ENCODE results near the gene MVB12B. TPM values are rescaled to one million over a fixed set of nuclear protein-coding genes. Genes with fewer than 3 reads are reported as not detected.

MVB12B gene
- total RNA-seq, 1 experiment from 2014 or later, result 5.8 TPM

- no peak overlapping the region for H4K8ac ChIP-seq (replicated peaks; ENCODE audit: insufficient read length, low read depth, low read length)
- no peak overlapping the region for H3K23ac ChIP-seq (ENCODE audit: insufficient read length, low read depth, low read length)
- no peaks in the 10 kb centered on the region for H3K27me3 Mint-ChIP-seq (ENCODE audit: low read depth)
- H3K56ac ChIP-seq (ENCODE audit: insufficient read length, low read depth, low read length), result no peak overlapping the region
- no peaks in the 10 kb centered on the region for H3K4me1 ChIP-seq (ENCODE audit: insufficient read depth, low read length)
- H2BK20ac ChIP-seq (ENCODE audit: low read depth, low read length, poor library complexity, severe bottlenecking), result no peak overlapping the region
- no peaks in the 10 kb centered on the region for H3K79me1 ChIP-seq (ENCODE audit: insufficient read depth, low read depth, low read length, poor library complexity, severe bottlenecking)
- no peak overlapping the region for H2BK120ac ChIP-seq (ENCODE audit: low read depth, low read length, poor library complexity, severe bottlenecking)
- no peaks in the 10 kb centered on the region for H3K23me2 ChIP-seq (ENCODE audit: insufficient read length, low read depth, low read length, poor library complexity, severe bottlenecking)
- no peak overlapping the region for H2BK12ac ChIP-seq (ENCODE audit: insufficient read length, low read depth, low read length)
- no peaks in the 10 kb centered on the region for H3K9me3 Mint-ChIP-seq
- no peak overlapping the region for H3K27ac ChIP-seq (ENCODE audit: insufficient read length, low read depth, low read length)
- no peak overlapping the region for H2BK15ac ChIP-seq (ENCODE audit: low read depth, low read length)
- H3K27me3 ChIP-seq (ENCODE audit: insufficient read depth, low read length), result no peaks in the 10 kb centered on the region
- no peak overlapping the region for H4K91ac ChIP-seq (ENCODE audit: insufficient read length, low read depth, low read length)
- no peak overlapping the region for H3K14ac ChIP-seq (ENCODE audit: insufficient read depth, low read length)
- H3K4ac ChIP-seq (ENCODE audit: low read depth, low read length), result no peak overlapping the region
- H3K9me3 ChIP-seq (ENCODE audit: control insufficient read depth, low read depth, low read length), result no peaks in the 10 kb centered on the region
- H2AFZ ChIP-seq (ENCODE audit: low read length), result no peak overlapping the region
- DNase-seq, result no peak
- H3T11ph ChIP-seq (ENCODE audit: low read length), result no peak overlapping the region
- WGBS (ENCODE audit: extremely low coverage, insufficient read length, low lambda C conversion rate), result no CpG with 5 or more reads among the region's 6 CpGs
- no peak overlapping the region for H3K4me3 Mint-ChIP-seq
- H3K4me2 ChIP-seq (ENCODE audit: insufficient read depth, insufficient read length, low read length), result no peak overlapping the region
- H3K18ac ChIP-seq (ENCODE audit: insufficient read length, low read depth, low read length), result no peak overlapping the region
- no peaks in the 10 kb centered on the region for H4K20me1 ChIP-seq (ENCODE audit: control insufficient read depth, insufficient read depth, insufficient read length)
- no peaks in the 10 kb centered on the region for H3K36me3 Mint-ChIP-seq (ENCODE audit: insufficient read depth in 1 of 3, low read depth in 3 of 3)
- peaks cover 11 to 19% of the 10 kb centered on the region in 2 experiments for H3K4me1 Mint-ChIP-seq
- H4K5ac ChIP-seq (ENCODE audit: insufficient read length, low read depth, low read length), result no peak overlapping the region
- H3K27ac Mint-ChIP-seq, result no peak overlapping the region; a peak in 1 of 7 replicates
- no peak overlapping the region for H3K9ac ChIP-seq (ENCODE audit: extremely low read depth, insufficient read length, low read length)
- H2BK5ac ChIP-seq (ENCODE audit: insufficient read length, low read length), result no peak overlapping the region
- TF ChIP-seq CTCF (conservative IDR thresholded peaks at IDR 0.05), result no peak
- no peak overlapping the region for H2AK5ac ChIP-seq (ENCODE audit: insufficient read length, low read length)
- H3K79me2 ChIP-seq (ENCODE audit: insufficient read depth, low read length), result no peaks in the 10 kb centered on the region
These were observed 110.1 kb downstream of the MVB12B start for GRCh38 chr9:126436545-126437267.
